DMS79 treated with DMSO at 0.1 percent for 48 hours (cell line): ENCODE results near the gene FRMD4A.
"Not testable (repeated sequence)": the region's sequence is repeated elsewhere in the genome, so short reads cannot be mapped to it uniquely, and the experiment has no call there.

ENCODE experiments used
- DNase-seq: peaks from one replicate; lab custom pipeline; 2025; lab: John Stamatoyannopoulos, UW

Gene FRMD4A

DNA sequence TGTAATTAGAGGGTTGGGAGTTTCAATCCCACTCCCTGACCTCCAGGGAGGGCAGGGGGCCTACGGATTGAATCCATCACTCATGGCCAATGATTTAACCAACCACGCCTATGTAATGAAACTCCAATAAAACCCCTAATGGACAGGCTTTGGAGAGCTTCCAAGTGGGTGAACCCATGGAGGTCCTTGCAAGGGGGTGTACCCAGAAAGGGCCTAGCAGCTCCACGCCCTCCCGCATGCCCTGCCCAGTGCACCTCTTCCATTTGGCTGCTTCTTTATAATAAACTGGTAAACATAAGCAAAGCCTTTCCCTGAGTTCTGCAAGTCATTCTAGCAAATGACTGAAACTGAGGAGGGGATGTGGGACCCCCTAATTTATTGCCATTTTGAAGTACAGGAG lies 280.1 kb downstream of the FRMD4A start:
- no peak for DNase-seq

DNA sequence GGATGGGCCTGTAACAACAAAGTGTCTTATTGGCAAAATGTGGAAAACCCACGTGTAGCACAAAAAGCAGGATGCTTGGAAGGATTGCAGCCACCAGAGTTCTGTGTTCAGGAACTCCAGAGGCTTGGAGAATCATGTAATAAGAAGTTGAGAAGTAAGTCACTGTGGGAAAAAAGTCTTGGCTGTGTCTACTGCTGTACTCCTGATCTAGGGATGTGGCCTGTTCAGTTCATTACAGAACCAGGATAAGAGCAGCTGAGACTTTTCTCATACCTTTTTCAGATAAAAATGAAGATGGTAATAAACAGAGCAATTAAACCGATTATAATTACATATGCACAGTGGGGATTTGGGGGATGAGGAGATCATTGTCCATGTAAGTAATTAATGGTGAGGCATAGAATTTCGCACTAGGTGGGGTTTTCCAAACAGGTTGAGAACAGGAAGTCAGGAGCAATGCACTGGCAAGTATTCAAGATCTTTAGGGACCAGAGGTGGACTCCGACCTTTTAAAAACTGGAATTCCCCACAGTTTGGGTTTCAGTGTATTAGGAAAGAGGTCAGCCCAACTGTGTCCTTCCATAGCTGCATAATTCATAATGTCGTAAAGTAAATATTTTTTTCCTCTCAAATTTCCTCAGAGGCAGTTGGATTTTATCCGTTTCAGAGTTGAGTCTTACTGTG lies 281.7 kb downstream of the FRMD4A start:
- no peak for DNase-seq

DNA sequence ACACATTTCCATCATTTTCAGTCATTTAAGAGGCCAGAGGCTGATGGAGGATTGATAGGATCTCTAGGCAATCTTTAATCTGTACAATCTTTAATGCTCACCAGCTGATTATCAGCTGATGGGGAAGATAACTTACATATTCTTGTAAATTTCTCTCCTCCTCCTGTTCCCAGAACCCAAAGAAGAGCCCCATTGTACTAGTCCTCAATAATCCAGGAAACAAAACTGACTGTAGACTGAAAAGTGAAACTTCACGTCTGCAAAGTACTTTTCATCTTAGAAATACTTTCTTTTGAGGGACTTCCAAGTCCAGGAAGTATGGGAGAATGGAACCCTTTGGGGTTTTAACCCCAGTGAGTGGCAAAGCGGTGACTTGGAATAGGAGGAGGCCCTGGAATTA lies 283.3 kb downstream of the FRMD4A start:
- DNase-seq, result no peak

- not testable (repeated sequence) for DNase-seq
These were observed 288.7 kb downstream of the FRMD4A start for GRCh38 chr10:14042051-14042450.

GRCh38 chr10:14040787-14041631 lies 289.7 kb downstream of the FRMD4A start:
- DNase-seq, result no peak

- DNase-seq, result no peak
These were observed 290.6 kb downstream of the FRMD4A start for GRCh38 chr10:14039968-14040668.

DNA sequence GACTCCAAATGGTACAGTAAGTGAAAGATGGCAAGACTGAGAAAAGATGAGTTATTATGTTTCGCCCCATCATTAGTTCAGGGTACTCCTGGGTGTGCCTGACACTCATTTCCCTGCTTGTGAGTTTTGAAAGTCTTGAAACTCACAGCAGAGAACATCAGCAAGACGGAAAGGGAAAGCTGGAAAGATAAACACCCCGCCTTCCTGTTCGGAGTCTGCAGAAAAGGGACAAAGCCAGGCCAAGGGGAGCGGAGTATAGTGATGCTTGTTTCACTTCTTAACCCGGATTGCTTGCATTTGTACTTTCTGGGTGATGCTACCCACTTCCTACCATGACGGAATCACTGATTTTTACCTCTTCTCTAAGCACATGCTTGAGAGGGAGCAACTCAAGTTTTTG lies 294.5 kb downstream of the FRMD4A start:
- DNase-seq, result no peak

DNA sequence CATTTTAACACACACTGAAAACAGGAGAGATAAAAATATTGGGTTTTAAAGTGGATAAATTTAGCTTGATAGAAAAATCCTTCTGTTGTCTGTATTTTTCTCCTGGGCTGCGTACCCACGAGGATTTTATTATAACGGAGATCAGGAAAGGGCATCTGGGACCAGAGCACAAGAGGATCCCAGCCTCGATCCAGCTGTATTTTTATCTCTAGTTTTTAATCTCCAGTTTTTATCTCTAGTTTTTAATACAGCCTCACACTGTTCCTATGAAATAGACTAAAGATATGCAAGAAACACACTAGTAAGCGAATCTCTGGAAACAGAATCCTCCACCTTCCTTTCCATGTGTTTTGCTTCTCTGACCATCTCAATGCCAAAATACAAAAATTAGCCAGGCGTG lies 295.2 kb downstream of the FRMD4A start:
- DNase-seq, result no peak

DNA sequence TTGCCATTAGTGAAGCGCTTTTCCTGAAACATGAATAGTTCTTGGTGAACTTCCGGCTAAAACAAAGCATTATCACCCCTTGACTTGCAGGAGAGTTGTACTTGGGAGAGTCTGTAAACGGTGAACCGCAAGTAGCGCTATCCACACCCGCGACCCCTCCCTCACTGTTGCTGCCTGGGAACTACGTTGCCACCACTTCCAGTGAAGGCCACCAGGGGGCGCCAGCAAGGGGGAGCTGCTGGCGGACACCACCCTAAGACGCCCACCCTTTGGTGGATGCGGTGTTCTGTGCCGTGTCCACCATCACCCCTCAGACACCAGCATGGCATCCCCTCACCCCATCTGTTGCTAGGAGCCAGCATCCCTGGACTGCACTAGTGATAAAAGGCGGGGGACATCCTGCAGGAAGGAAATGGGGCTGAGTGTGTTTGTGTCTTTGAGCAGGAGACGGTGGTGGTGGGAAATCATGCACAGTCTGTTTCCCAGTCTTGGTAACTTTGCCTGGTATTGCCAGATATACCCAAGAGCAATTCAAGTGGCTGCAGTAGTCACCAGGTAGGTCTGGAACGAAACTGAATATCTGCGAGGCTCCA lies 298.2 kb downstream of the FRMD4A start:
- no peak for DNase-seq

GRCh38 chr10:14026325-14026724 lies 304.4 kb downstream of the FRMD4A start:
- DNase-seq, result no peak

- DNase-seq, result no peak
These were observed 305.2 kb downstream of the FRMD4A start for GRCh38 chr10:14025283-14026189.

GRCh38 chr10:14024329-14025202 lies 306.2 kb downstream of the FRMD4A start:
- DNase-seq, result no peak

- DNase-seq, result no peak
These were observed 306.9 kb downstream of the FRMD4A start for GRCh38 chr10:14023673-14024328.

GRCh38 chr10:14022954-14023672 lies 307.6 kb downstream of the FRMD4A start:
- no peak for DNase-seq

GRCh38 chr10:14022052-14022451 lies 308.7 kb downstream of the FRMD4A start:
- no peak for DNase-seq

GRCh38 chr10:14020037-14020664 lies 310.6 kb downstream of the FRMD4A start:
- DNase-seq, result no peak

- no peak for DNase-seq
These were observed 313.3 kb downstream of the FRMD4A start for GRCh38 chr10:14017467-14017866.

GRCh38 chr10:14016931-14017333 lies 313.8 kb downstream of the FRMD4A start:
- no peak for DNase-seq
